NB4 (cell line): ENCODE measurements around the gene LIFR.

Source experiments
- MYC ChIP-seq: IDR thresholded peaks from 2 replicates; pipeline ENCODE4 v1.6.1; 2011; ENCODE audit warnings: low read depth, low read length
- POLR2A ChIP-seq: IDR thresholded peaks from 2 replicates; pipeline ENCODE4 v1.6.1; 2011; ENCODE audit warnings: mild to moderate bottlenecking; ENCODE audit not compliant: insufficient read length; ENCODE audit errors: extremely low read depth
- TF ChIP-seq, protein P1 (sequence below): IDR thresholded peaks from one replicate; pipeline ENCODE4 v1.5.1; 2012; ENCODE audit warnings: low read depth, low read length

DNA sequence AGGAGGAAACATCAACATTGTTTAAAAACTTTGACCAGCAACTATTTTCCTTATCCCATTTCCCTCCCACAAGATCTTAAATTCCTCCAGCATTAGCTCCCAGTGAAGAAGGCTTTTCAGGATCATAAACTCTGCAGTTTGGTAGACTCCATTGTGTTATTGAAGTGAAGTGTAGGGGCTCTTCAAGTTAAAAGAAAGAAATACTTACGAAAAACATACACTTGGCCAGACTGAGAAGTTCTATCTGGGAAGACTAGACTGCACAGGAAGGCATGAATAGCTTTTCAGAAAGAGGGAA, 22.3 kb downstream of the LIFR start:
- TF ChIP-seq, protein P1, sequence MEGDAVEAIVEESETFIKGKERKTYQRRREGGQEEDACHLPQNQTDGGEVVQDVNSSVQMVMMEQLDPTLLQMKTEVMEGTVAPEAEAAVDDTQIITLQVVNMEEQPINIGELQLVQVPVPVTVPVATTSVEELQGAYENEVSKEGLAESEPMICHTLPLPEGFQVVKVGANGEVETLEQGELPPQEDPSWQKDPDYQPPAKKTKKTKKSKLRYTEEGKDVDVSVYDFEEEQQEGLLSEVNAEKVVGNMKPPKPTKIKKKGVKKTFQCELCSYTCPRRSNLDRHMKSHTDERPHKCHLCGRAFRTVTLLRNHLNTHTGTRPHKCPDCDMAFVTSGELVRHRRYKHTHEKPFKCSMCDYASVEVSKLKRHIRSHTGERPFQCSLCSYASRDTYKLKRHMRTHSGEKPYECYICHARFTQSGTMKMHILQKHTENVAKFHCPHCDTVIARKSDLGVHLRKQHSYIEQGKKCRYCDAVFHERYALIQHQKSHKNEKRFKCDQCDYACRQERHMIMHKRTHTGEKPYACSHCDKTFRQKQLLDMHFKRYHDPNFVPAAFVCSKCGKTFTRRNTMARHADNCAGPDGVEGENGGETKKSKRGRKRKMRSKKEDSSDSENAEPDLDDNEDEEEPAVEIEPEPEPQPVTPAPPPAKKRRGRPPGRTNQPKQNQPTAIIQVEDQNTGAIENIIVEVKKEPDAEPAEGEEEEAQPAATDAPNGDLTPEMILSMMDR = no peak
- TF ChIP-seq POLR2A = no peak
- TF ChIP-seq MYC = no peak
